ENCODE results near the gene PURB.

- TF ChIP-seq POLR2A (IDR thresholded peaks at IDR 0.05), result no peak
- TF ChIP-seq CTCF (IDR thresholded peaks at IDR 0.05), result no peak
Measured at GRCh38 chr7:44935016-44935415, 49.7 kb upstream of the PURB start.
